Endodermal cell (in vitro differentiated cells): ENCODE measurements around the gene GRID1. TPM values are rescaled to one million over a fixed set of nuclear protein-coding genes. Genes with fewer than 3 reads are reported as not detected.

Source experiments
- DNase-seq: peaks from one replicate; pipeline ENCODE4 v3.0.0-alpha.2; 2017
- H3K27ac ChIP-seq: 2 replicates; pipeline ENCODE4 v1.5.1; 2013; ENCODE audit warnings: mild to moderate bottlenecking, low read depth, low read length, moderate library complexity
- H3K27me3 ChIP-seq: 2 replicates; pipeline ENCODE4 v1.6.1; 2013; ENCODE audit warnings: mild to moderate bottlenecking, low read length, moderate library complexity; ENCODE audit not compliant: insufficient read depth, control insufficient read depth, poor library complexity, severe bottlenecking
- H3K36me3 ChIP-seq: 2 replicates; pipeline ENCODE4 v1.7.0; 2013; ENCODE audit warnings: mild to moderate bottlenecking, low read length, moderate library complexity; ENCODE audit not compliant: control insufficient read depth, insufficient read depth
- H3K4me1 ChIP-seq: one replicate; pipeline ENCODE4 v1.7.0; 2013; ENCODE audit warnings: low read length; ENCODE audit not compliant: control insufficient read depth, insufficient read depth
- H3K4me3 ChIP-seq: 2 replicates; pipeline ENCODE4 v1.5.1; 2013; ENCODE audit warnings: mild to moderate bottlenecking, low read length, moderate library complexity
- H3K9ac ChIP-seq: 2 replicates; pipeline ENCODE4 v1.6.1; 2013; ENCODE audit warnings: mild to moderate bottlenecking, low read length, moderate library complexity; ENCODE audit not compliant: poor library complexity, severe bottlenecking; ENCODE audit errors: extremely low read depth
- H3K9me3 ChIP-seq: 2 replicates; pipeline ENCODE4 v1.6.1; 2013; ENCODE audit warnings: mild to moderate bottlenecking, low read length, moderate library complexity; ENCODE audit not compliant: control insufficient read depth
- H3K27ac Mint-ChIP-seq: 2 replicates; pipeline ENCODE4 v1.8.0; 2020; ENCODE audit warnings: mixed read lengths
- H3K27me3 Mint-ChIP-seq: 2 replicates; pipeline ENCODE4 v1.8.0; 2021; ENCODE audit warnings: mild to moderate bottlenecking, mixed read lengths; ENCODE audit not compliant: insufficient read depth
- H3K36me3 Mint-ChIP-seq: 2 replicates; pipeline ENCODE4 v1.8.0; 2020; ENCODE audit warnings: low read depth, mixed read lengths
- H3K4me1 Mint-ChIP-seq: 2 replicates; pipeline ENCODE4 v1.8.0; 2020; ENCODE audit warnings: mixed read lengths
- H3K4me3 Mint-ChIP-seq: 2 replicates; pipeline ENCODE4 v1.8.0; 2020; ENCODE audit warnings: mild to moderate bottlenecking, moderate library complexity, mixed read lengths
- H3K9me3 Mint-ChIP-seq: 2 replicates; pipeline ENCODE4 v1.8.0; 2020; ENCODE audit warnings: mild to moderate bottlenecking, mixed read lengths
- CTCF ChIP-seq: fragments of 200-600 bp; sonication (generic); conservative IDR thresholded peaks from 2 replicates; pipeline ENCODE4 v1.5.0; 2021; ENCODE audit warnings: antibody characterized with exemption, mild to moderate bottlenecking
- WGBS, 2 experiments: methylation state at CpG; one replicate each; pipeline versions ENCODE4 v1.1.5 to v1.1.7; 2013; ENCODE audit warnings: missing lambda C conversion rate in 2 of 2, mixed read lengths in 1 of 2; ENCODE audit not compliant: insufficient coverage in 1 of 2, insufficient read length in 1 of 2; 5-methylcytosine and 5-hydroxymethylcytosine counted together
- total RNA-seq, 2 donors: library from RNA; stranded (reverse); fragmentation: NEBNext Ultra II Directional in 1 of 2; extraction: Animal tissue kit (Norgen Biotek cat#: 25700) in 1 of 2; gene quantifications; 2 replicates in 1 of 2; 3 replicates in 1 of 2; pipeline ENCODE4 v1.2.1, GENCODE V29; 2021

Gene GRID1
- total RNA-seq, 2 donors from 2014 or later = 0.13 to 0.53 TPM

- Mint-ChIP-seq H3K9me3 (no peaks in the 10 kb centered on the region), H3K4me1 (peaks cover 9% of the 10 kb centered on the region), H3K36me3 (no peaks in the 10 kb centered on the region), H3K4me3 (no peak overlapping the region), H3K27ac (no peak overlapping the region), H3K27me3 (peaks cover 15% of the 10 kb centered on the region)
- H3K27ac ChIP-seq = no peak overlapping the region
- H3K36me3 ChIP-seq = no peaks in the 10 kb centered on the region
- H3K27me3 ChIP-seq = peaks cover 6% of the 10 kb centered on the region
- no peak overlapping the region for H3K4me3 ChIP-seq
- no peak overlapping the region for H3K9ac ChIP-seq
- H3K9me3 ChIP-seq = no peaks in the 10 kb centered on the region
- peaks cover 8% of the 10 kb centered on the region for H3K4me1 ChIP-seq
- DNase-seq = peak; percentile 16
- no peak for TF ChIP-seq CTCF
- 80% methylated on average over 1 of the region's 1 CpG; no CpG with 5 or more reads in 1 of the 2 experiments for WGBS, 2 experiments
Measured at GRCh38 chr10:86308056-86308455, 58.5 kb downstream of the GRID1 start.

- Histone ChIP-seq H3K36me3 (no peaks in the 10 kb centered on the region), H3K9ac (no peak overlapping the region)
Measured at GRCh38 chr10:86306628-86307278, 59.8 kb downstream of the GRID1 start.

GRCh38 chr10:86305521-86305920, 61.1 kb downstream of the GRID1 start:
- Mint-ChIP-seq H3K36me3 (no peaks in the 10 kb centered on the region), H3K4me1 (peaks cover 9% of the 10 kb centered on the region), H3K27me3 (peaks cover 10% of the 10 kb centered on the region), H3K4me3 (no peak overlapping the region), H3K9me3 (no peaks in the 10 kb centered on the region), H3K27ac (no peak overlapping the region)
- no peaks in the 10 kb centered on the region for H3K9me3 ChIP-seq
- no peak overlapping the region for H3K27ac ChIP-seq
- H3K9ac ChIP-seq = no peak overlapping the region
- H3K27me3 ChIP-seq = peaks cover 5% of the 10 kb centered on the region
- peaks cover 8% of the 10 kb centered on the region for H3K4me1 ChIP-seq
- no peaks in the 10 kb centered on the region for H3K36me3 ChIP-seq
- no peak overlapping the region for H3K4me3 ChIP-seq
- 60% methylated on average over 1 of the region's 1 CpG; no CpG with 5 or more reads in 1 of the 2 experiments for WGBS, 2 experiments
- DNase-seq = peak; percentile 6
- no peak for TF ChIP-seq CTCF

More at GRCh38 chr10:86306628-86307278, 59.8 kb downstream of the GRID1 start:
- Mint-ChIP-seq H3K36me3 (no peaks in the 10 kb centered on the region), H3K27me3 (peaks cover 15% of the 10 kb centered on the region), H3K4me1 (peaks cover 9% of the 10 kb centered on the region), H3K4me3 (no peak overlapping the region), H3K27ac (no peak overlapping the region), H3K9me3 (no peaks in the 10 kb centered on the region)
- DNase-seq = peak; percentile 86
- no peak overlapping the region for H3K27ac ChIP-seq
- 0 to 44% methylated on average over 1 to 4 of the region's 6 CpGs for WGBS, 2 experiments
- H3K4me3 ChIP-seq = no peak overlapping the region
- TF ChIP-seq CTCF = no peak
- H3K4me1 ChIP-seq = peaks cover 8% of the 10 kb centered on the region
- no peaks in the 10 kb centered on the region for H3K9me3 ChIP-seq
- peaks cover 6% of the 10 kb centered on the region for H3K27me3 ChIP-seq
